LNCAP (cell line): ENCODE measurements around the gene ATP6AP1.

Source experiments
- TF ChIP-seq, protein P1 (sequence below): fragments of 450-650 bp; IDR thresholded peaks from 2 replicates; pipeline ENCODE4 v1.5.1; 2017; ENCODE audit warnings: mild to moderate bottlenecking

The ATP6AP1 gene

DNA sequence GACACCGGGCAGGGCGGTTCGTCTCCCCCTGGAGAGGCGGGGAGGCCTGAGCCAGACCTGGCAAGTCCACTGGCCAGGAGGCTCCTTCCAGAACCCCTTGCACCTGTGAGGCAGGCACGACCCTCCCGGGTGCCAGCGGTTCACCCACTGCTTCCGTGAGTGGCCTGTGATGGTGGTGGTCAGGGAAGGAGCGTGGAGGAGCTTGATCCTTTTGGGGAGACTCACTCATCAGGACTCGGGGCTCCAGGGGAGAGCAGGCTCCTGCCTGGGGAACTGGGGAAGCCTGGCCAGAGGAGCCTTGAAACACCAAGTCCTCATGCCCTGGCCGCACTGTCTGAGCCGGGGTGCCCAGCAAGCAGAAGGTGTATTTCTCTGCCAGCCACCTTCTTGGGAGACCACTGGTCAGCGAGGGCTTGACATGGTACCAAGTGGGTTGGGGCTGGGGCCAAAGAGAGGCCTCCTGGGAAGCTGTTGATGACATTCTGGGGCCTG lies 16.3 kb downstream of the ATP6AP1 start:
- TF ChIP-seq, protein P1, sequence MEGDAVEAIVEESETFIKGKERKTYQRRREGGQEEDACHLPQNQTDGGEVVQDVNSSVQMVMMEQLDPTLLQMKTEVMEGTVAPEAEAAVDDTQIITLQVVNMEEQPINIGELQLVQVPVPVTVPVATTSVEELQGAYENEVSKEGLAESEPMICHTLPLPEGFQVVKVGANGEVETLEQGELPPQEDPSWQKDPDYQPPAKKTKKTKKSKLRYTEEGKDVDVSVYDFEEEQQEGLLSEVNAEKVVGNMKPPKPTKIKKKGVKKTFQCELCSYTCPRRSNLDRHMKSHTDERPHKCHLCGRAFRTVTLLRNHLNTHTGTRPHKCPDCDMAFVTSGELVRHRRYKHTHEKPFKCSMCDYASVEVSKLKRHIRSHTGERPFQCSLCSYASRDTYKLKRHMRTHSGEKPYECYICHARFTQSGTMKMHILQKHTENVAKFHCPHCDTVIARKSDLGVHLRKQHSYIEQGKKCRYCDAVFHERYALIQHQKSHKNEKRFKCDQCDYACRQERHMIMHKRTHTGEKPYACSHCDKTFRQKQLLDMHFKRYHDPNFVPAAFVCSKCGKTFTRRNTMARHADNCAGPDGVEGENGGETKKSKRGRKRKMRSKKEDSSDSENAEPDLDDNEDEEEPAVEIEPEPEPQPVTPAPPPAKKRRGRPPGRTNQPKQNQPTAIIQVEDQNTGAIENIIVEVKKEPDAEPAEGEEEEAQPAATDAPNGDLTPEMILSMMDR, result no peak

DNA sequence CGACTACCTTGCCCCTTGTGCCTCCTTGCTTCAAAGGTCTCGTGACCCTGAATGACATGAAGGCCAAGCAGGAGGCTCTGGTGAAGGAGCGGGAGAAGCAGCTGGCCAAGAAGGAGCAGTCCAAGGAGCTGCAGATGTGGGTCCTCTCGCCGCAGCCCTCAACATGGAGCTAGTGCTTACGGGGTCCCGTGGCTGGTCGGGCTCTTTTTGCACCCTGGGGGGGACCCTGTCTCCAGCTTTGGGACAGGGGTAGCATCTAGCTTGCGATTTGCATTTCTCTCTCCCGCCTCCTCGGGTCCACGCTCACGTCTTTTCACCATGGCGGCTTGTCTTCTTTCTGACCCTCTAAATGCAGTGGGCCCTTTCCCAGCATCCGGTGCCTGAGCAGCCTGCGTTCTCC lies 17.3 kb downstream of the ATP6AP1 start:
- TF ChIP-seq, protein P1, result no peak

DNA sequence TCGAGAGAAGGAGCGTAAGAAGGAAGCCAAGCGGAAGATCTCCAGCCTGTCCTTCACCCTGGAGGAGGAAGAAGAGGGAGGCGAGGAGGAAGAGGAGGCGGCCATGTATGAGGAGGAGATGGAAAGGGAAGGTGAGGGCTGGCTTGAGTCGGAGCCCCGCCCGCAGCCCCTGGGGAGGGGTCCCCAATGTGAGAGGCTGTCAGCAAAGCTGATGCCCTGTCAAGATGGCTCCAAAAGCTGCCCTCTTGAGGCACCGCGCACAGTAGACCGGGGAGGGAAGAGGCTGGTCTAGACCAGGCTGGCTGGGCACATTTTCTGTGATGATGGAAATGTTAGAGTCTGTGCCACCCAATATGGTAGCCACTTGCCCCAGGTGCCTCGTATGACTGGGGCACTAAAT lies 18.0 kb downstream of the ATP6AP1 start:
- TF ChIP-seq, protein P1, result no peak

DNA sequence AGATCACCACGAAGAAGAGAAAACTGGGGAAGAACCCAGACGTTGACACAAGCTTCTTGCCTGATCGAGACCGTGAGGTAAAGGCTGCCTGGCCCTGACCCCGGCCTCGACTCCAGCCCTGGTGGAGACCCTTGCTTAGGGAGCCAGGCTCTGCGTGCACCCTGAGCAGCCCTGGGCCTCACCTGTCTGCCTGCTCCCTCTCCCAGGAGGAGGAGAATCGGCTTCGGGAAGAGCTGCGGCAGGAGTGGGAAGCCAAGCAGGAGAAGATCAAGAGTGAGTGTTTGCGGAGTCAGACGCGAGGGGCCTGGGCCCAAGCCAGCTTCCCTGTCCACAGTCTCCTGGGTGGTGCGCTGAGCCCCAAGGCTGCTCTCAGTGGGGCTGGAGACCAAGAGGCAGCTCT lies 20.0 kb downstream of the ATP6AP1 start:
- TF ChIP-seq, protein P1, result no peak

DNA sequence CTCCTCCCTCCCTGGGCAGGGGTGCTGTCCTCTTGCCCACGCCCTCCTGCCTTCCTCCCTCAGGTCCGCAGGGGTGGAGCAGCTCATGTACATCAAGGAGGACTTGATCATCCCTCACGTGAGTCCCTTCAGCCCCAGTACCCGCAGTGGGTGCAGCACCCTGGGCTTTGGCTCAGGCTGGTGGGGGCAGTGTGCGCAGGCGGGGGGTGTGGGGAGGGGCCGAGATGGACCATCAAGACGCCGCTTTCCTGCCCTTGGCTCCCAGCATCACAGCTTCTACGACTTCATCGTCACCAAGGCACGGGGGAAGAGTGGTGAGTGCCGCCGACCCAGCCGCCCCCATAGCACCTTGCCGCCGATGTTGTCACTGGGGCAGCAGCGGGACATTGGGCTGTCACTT lies 21.1 kb downstream of the ATP6AP1 start:
- TF ChIP-seq, protein P1, result no peak

DNA sequence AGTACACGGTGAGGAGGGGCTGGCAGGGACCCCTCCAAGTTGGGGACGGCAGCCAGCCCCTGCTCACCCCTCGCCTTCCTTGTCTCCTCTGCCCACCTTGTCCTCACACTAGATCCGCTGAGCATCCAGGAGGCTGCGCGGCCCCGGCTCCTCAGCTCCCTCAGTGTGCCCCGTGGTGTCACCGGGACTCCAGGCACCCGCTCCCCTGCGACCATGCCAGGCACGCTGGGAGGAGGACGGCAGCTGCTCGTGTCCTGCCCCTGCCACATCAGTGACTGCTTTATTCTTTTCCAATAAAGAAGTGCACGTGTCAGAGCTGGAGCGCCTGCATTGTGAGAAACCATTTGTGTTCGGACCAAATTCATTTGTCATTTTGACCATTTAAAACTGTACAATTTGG lies 21.8 kb downstream of the ATP6AP1 start:
- TF ChIP-seq, protein P1, result no peak

DNA sequence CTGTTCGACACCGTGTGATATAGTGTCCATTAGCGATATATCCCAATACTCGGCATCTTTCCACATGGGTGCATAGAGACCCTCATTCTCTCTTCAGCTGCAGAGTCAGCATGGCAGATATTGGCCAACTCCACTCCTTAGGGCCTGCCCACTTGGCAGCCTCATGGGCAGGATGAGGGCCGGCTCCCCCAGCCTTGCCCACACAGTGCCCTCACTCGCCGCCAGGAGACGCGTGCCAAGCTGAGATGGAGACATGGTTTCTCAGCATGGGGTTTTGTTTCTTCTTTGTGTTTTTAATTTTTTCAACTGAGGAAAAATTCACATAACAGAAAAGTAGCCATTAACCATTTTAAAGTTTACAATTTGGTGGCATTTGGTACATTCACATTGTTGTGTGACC lies 24.3 kb downstream of the ATP6AP1 start:
- TF ChIP-seq, protein P1, result no peak

DNA sequence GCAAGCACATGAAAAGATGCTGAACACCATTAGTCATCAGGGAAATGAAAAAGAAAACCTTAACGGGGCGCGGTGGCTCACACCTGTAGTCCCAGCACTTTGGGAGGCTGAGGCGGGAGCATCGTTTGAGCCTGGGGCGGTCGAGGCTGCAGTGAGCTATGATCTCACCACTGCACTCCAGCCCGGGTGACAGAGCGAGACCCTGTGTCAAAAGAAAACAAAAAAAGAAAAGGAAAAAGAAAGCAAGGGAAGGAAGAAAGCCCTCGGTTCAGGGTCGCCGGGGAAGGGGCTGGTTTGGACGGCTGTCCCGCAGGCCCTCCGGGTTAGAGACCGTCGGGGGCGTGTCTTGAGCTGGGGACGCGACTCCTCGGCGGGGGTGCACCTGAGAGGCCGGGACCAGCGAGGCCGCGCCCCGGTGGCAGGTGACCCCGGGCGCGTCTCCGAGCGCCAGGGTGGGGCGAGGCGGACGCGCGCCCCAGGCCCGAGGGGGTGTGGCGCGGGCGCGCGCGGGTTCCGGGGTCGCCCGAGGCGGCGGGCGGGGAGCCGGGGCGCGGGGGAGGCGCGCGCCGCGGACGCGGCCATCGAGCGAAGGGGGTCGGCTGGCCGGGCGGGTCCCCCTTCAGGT lies 29.1 kb downstream of the ATP6AP1 start:
- TF ChIP-seq, protein P1, result no peak
